K562 (cell line): Measurements from ENCODE around the gene ITSN1. TPM values are rescaled to one million over a fixed set of nuclear protein-coding genes. Genes with fewer than 3 reads are reported as not detected.
"Not testable (repeated sequence)": the region's sequence is repeated elsewhere in the genome, so short reads cannot be mapped to it uniquely, and the experiment has no call there.

Source experiments
- ATAC-seq: fragments of 200-7000 bp; cut with Tn5 transposase; 3 replicates; pipeline ENCODE4 v1.9.1; 2020; ENCODE audit warnings: moderate library complexity
- BruUV-seq: library from RNA; stranded (reverse); fragments of 400-500 nt; replicated peaks from 2 replicates; lab custom pipeline; 2021; lab: Mats Ljungman, UMichigan
- CTCF ChIA-PET: fragments of 300-600 bp; formaldehyde crosslinking; extraction: SDS; loops from one replicate; lab custom pipeline; 2021; ENCODE audit warnings: low intra/inter-chr PET ratio; lab: Yijun Ruan, JAX
- POLR2A ChIA-PET: fragments of 300-600, 350-650 bp; sonication (Branson Sonifier 250); formaldehyde crosslinking; extraction: SDS; loops from one replicate; lab custom pipeline; 2021; ENCODE audit warnings: antibody characterized with exemption, inconsistent platforms; lab: Yijun Ruan, JAX
- DNase-seq, 4 experiments: peaks; one replicate each; pipeline versions ENCODE4 v3.0.0 to v3.0.0-alpha.2; 2011 to 2018; ENCODE audit warnings: low spot score in 3 of 4, mixed read lengths in 3 of 4; ENCODE audit errors: extremely low read depth in 1 of 4
- FAIRE-seq: peaks from 2 replicates; lab custom pipeline; 2011; peaks lifted over from hg19 to GRCh38; lab: Jason Lieb, UNC
- H2AFZ ChIP-seq: 2 replicates; pipeline ENCODE4 v1.6.0; 2011; ENCODE audit warnings: low read depth, low read length, control low read depth, inconsistent platforms
- H3K27ac ChIP-seq: fragments of 200-600 bp; 3 replicates; pipeline ENCODE4 v1.8.0; 2011; ENCODE audit warnings: low read depth, mild to moderate bottlenecking, control low read depth, inconsistent platforms, low read length, moderate library complexity, mixed read lengths; ENCODE audit errors: extremely low read depth
- H3K27me3 ChIP-seq, 2 experiments: fragments of 300-600 bp in 1 of 2; 2 replicates in 1 of 2; 3 replicates in 1 of 2; pipeline versions ENCODE4 v1.6.0 to v1.8.0; 2011; ENCODE audit warnings: inconsistent platforms in 2 of 2, low read length in 2 of 2, mild to moderate bottlenecking in 1 of 2, mixed read lengths in 1 of 2, moderate library complexity in 1 of 2; ENCODE audit not compliant: control insufficient read depth in 2 of 2, insufficient read depth in 2 of 2
- H3K36me3 ChIP-seq: fragments of 300-600 bp; 3 replicates; pipeline ENCODE4 v1.8.0; 2011; ENCODE audit warnings: mild to moderate bottlenecking, low read length, inconsistent platforms; ENCODE audit not compliant: control insufficient read depth, insufficient read depth
- H3K4me1 ChIP-seq, 2 experiments: fragments of 200-600 bp in 1 of 2; replicated peaks in 1 of 2; 2 replicates in 1 of 2; 3 replicates in 1 of 2; pipeline versions ENCODE4 v1.5.1 to v1.8.0; 2011; ENCODE audit warnings: inconsistent platforms in 2 of 2, low read length in 2 of 2, mild to moderate bottlenecking in 1 of 2, mixed read lengths in 1 of 2, moderate library complexity in 1 of 2; ENCODE audit not compliant: control insufficient read depth in 2 of 2, insufficient read depth in 2 of 2
- H3K4me2 ChIP-seq: 2 replicates; pipeline ENCODE4 v1.6.1; 2011; ENCODE audit warnings: low read length, control low read depth, inconsistent platforms, mixed read lengths; ENCODE audit not compliant: insufficient read depth
- H3K4me3 ChIP-seq: fragments of 200-600 bp; sonication (generic), shearing (Covaris generic); 2 replicates; pipeline ENCODE4 v1.5.1; 2016; ENCODE audit warnings: control low read depth, inconsistent platforms
- H3K79me2 ChIP-seq: fragments of 200-600 bp; 3 replicates; pipeline ENCODE4 v1.8.0; 2011; ENCODE audit warnings: low read length, inconsistent platforms; ENCODE audit not compliant: control insufficient read depth, insufficient read depth
- H3K9ac ChIP-seq, 2 experiments: 2 replicates each; pipeline versions ENCODE4 v1.6.0 to v1.6.1; 2011; ENCODE audit warnings: low read depth in 2 of 2, low read length in 2 of 2, control low read depth in 1 of 2, inconsistent platforms in 1 of 2, mild to moderate bottlenecking in 1 of 2, mixed read lengths in 1 of 2; ENCODE audit not compliant: insufficient read depth in 1 of 2
- H3K9me1 ChIP-seq: one replicate; pipeline ENCODE4 v1.6.0; 2011; ENCODE audit warnings: inconsistent platforms, mild to moderate bottlenecking, low read length, moderate library complexity; ENCODE audit not compliant: control insufficient read depth, insufficient read depth
- H3K9me3 ChIP-seq: replicated peaks from 2 replicates; pipeline ENCODE4 v1.5.1; 2011; ENCODE audit warnings: low read depth, low read length, inconsistent platforms; ENCODE audit not compliant: control insufficient read depth, insufficient read depth
- H4K20me1 ChIP-seq: replicated peaks from 2 replicates; pipeline ENCODE4 v1.6.1; 2011; ENCODE audit warnings: low read length, inconsistent platforms, mixed read lengths; ENCODE audit not compliant: control insufficient read depth, insufficient read depth
- ASH1L ChIP-seq: fragments of 450-650 bp; IDR thresholded peaks from 2 replicates; pipeline ENCODE4 v1.6.1; 2018; ENCODE audit warnings: borderline replicate concordance, mild to moderate bottlenecking, low read depth; ENCODE audit not compliant: partially characterized antibody
- ELF4 ChIP-seq: fragments of 450-650 bp; formaldehyde crosslinking; IDR thresholded peaks from 2 replicates; pipeline ENCODE4 v1.4.0; 2022; ENCODE audit warnings: missing genetic modification characterization
- EP300 ChIP-seq: IDR thresholded peaks from 2 replicates; pipeline ENCODE4 v1.6.1; 2012; ENCODE audit warnings: low read length, improper control_type of control experiment
- LARP7 ChIP-seq: fragments of 450-650 bp; IDR thresholded peaks from 2 replicates; pipeline ENCODE4 v1.6.1; 2016
- NR1H2 ChIP-seq: sonication (generic); formaldehyde crosslinking; IDR thresholded peaks from 2 replicates; pipeline ENCODE4 v1.4.0; 2020; ENCODE audit warnings: mild to moderate bottlenecking, missing genetic modification reagents
- PBX2 ChIP-seq, 2 experiments: IDR thresholded peaks in 1 of 2; conservative IDR thresholded peaks in 1 of 2; 2 replicates each; pipeline ENCODE4 v1.6.1; 2016; ENCODE audit warnings: low read depth in 2 of 2, mild to moderate bottlenecking in 1 of 2, missing compliant biosample characterization in 1 of 2, missing genetic modification characterization in 1 of 2, moderate library complexity in 1 of 2
- PCBP2 ChIP-seq: fragments of 200-400 bp; formaldehyde crosslinking; IDR thresholded peaks from 2 replicates; pipeline ENCODE4 v1.6.1; 2018; ENCODE audit warnings: low read length, low read depth, mild to moderate bottlenecking, moderate library complexity; ENCODE audit not compliant: poor library complexity, severe bottlenecking
- RBM15 ChIP-seq: fragments of 200-400 bp; formaldehyde crosslinking; IDR thresholded peaks from 2 replicates; pipeline ENCODE4 v1.6.1; 2018; ENCODE audit warnings: mild to moderate bottlenecking, low read length, moderate library complexity; ENCODE audit not compliant: insufficient read depth
- TAF15 ChIP-seq: fragments of 200-400 bp; formaldehyde crosslinking; IDR thresholded peaks from 2 replicates; pipeline ENCODE4 v1.6.1; 2017; ENCODE audit warnings: mild to moderate bottlenecking, low read depth, low read length, moderate library complexity
- USF1 ChIP-seq: sonication (generic); formaldehyde crosslinking; IDR thresholded peaks from 2 replicates; pipeline ENCODE4 v1.9.0; 2022; ENCODE audit warnings: mild to moderate bottlenecking, missing genetic modification reagents
- ZNF212 ChIP-seq: fragments of 450-650 bp; formaldehyde crosslinking; IDR thresholded peaks from 2 replicates; pipeline ENCODE4 v1.4.0; 2020; ENCODE audit warnings: mild to moderate bottlenecking
- WGBS: fragments of 100-300 bp; shearing (Covaris generic); methylation state at CpG from one replicate; pipeline ENCODE4 v1.1.6; 2016; ENCODE audit warnings: low coverage, mixed read lengths; ENCODE audit not compliant: insufficient coverage; ENCODE audit errors: missing lambda C conversion rate; 5-methylcytosine and 5-hydroxymethylcytosine counted together
- in situ Hi-C: fragments of 300-500 bp; cut with MboI; formaldehyde crosslinking; loops from 4 replicates; pipeline ENCODE4 v1.15.0; 2018; ENCODE audit warnings: inconsistent platforms, mixed read lengths
- intact Hi-C: fragments of 100-400 bp; cut with micrococcal nuclease; formaldehyde crosslinking; loops from 2 replicates; pipeline ENCODE4 v1.14.2; 2022
- polyA plus RNA-seq, 8 experiments: library from polyadenylated mRNA; depleted of rRNA in 4 of 8; stranded (reverse) in 5 of 8; unstranded in 3 of 8; fragments of >200 nt; fragmentation: Nextera tagmentation in 2 of 8; fragmentation: Illumina TruSeq in 1 of 8; extraction: Ambion mirVana in 2 of 8; extraction: Trizol in 1 of 8; gene quantifications; 2 replicates each; pipeline versions ENCODE4 v1.2.1 to v1.2.3, GENCODE V29; 2011 to 2014; ENCODE audit warnings: inconsistent platforms in 1 of 8, missing spikeins in 1 of 8
- total RNA-seq, 7 experiments: library from RNA; depleted of rRNA in 6 of 7; stranded (reverse); fragments of >200 nt in 6 of 7; fragmentation: Illumina TruSeq in 2 of 7; extraction: Trizol in 2 of 7; gene quantifications; 2 replicates each; pipeline versions ENCODE4 v1.2.1 to v1.2.3, GENCODE V29; 2011 to 2021; ENCODE audit warnings: low replicate concordance in 1 of 7
- TF ChIP-seq, protein P1 (sequence below): fragments of 450-650 bp; formaldehyde crosslinking; conservative IDR thresholded peaks from 2 replicates; pipeline ENCODE4 v1.4.0; 2022; ENCODE audit warnings: mild to moderate bottlenecking, missing genetic modification characterization

ITSN1 gene
- total and polyA plus RNA-seq, 9 of the 15 experiments (the other 6 are each of a cell fraction or from before 2014, with no cell fraction given) = 1.1 to 12.6 (median 4.8) TPM

GRCh38 chr21:33622253-33622652 lies 20.0 kb upstream of the ITSN1 start (continued):
- TF ChIP-seq RBM15 = no peak
- TF ChIP-seq TAF15 = no peak
- TF ChIP-seq EP300 = no peak
- no peak for TF ChIP-seq ASH1L
- TF ChIP-seq NR1H2 (CRISPR knock-in tag) = no peak
- TF ChIP-seq PBX2 (CRISPR knock-in tag; IDR thresholded peaks at IDR 0.05; ENCODE audit: low read depth) = no peak
- no peak for TF ChIP-seq PBX2 (tag; conservative IDR thresholded peaks at IDR 0.05; ENCODE audit: low read depth)
- no peak for TF ChIP-seq ELF4 (CRISPR knock-in tag)
- TF ChIP-seq USF1 (CRISPR knock-in tag) = no peak
- TF ChIP-seq LARP7 = no peak
- TF ChIP-seq, protein P1, sequence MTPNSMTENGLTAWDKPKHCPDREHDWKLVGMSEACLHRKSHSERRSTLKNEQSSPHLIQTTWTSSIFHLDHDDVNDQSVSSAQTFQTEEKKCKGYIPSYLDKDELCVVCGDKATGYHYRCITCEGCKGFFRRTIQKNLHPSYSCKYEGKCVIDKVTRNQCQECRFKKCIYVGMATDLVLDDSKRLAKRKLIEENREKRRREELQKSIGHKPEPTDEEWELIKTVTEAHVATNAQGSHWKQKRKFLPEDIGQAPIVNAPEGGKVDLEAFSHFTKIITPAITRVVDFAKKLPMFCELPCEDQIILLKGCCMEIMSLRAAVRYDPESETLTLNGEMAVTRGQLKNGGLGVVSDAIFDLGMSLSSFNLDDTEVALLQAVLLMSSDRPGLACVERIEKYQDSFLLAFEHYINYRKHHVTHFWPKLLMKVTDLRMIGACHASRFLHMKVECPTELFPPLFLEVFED (CRISPR knock-in tag) = no peak
- no peak for TF ChIP-seq PCBP2
- no peak for TF ChIP-seq ZNF212

GRCh38 chr21:33626151-33626550 lies 16.1 kb upstream of the ITSN1 start:
- CTCF ChIA-PET, H4K20me1 ChIP-seq, H2AFZ ChIP-seq, H3K4me2 ChIP-seq, in situ Hi-C loops, FAIRE-seq, ATAC-seq, H3K27me3 ChIP-seq, H3K4me1 ChIP-seq, H3K9ac ChIP-seq, H3K9me1 ChIP-seq, intact Hi-C loops, DNase-seq, H3K27ac ChIP-seq, H3K79me2 ChIP-seq, H3K4me3 ChIP-seq, BruUV-seq, H3K9me3 ChIP-seq: not testable (repeated sequence)
- 85% methylated on average over 7 of the region's 7 CpGs for WGBS
- POLR2A ChIA-PET = interaction anchor here (1.4 kb wide), 1 partner anchor 250 kb away, joined by 3 read pairs; no protein-coding TSS in a partner anchor
- peaks cover 26% of the 10 kb centered on the region; the same call in 2 of the 3 replicates for H3K36me3 ChIP-seq
